GM12891 (cell line): ENCODE data around the gene GRIK4.

ENCODE experiments used
- PAX5 ChIP-seq: IDR thresholded peaks from 2 replicates; pipeline ENCODE4 v1.6.1; 2011; ENCODE audit warnings: low read length, moderate library complexity, mild to moderate bottlenecking; ENCODE audit not compliant: insufficient read depth, severe bottlenecking
- POLR2A ChIP-seq: IDR thresholded peaks from 2 replicates; pipeline ENCODE4 v1.6.1; 2011; ENCODE audit warnings: low read depth, low read length, control low read depth
- POLR2AphosphoS5 ChIP-seq: IDR thresholded peaks from 2 replicates; pipeline ENCODE4 v1.6.1; 2011; ENCODE audit warnings: low read depth, low read length, control low read depth
- POU2F2 ChIP-seq: IDR thresholded peaks from 2 replicates; pipeline ENCODE4 v1.6.1; 2011; ENCODE audit warnings: low read depth, mild to moderate bottlenecking, control low read depth, low read length, moderate library complexity
- SPI1 ChIP-seq: IDR thresholded peaks from 2 replicates; pipeline ENCODE4 v1.6.1; 2011; ENCODE audit warnings: low read depth, low read length, control low read depth
- TAF1 ChIP-seq: IDR thresholded peaks from 2 replicates; pipeline ENCODE4 v1.6.1; 2011; ENCODE audit warnings: low read depth, low read length, control low read depth

DNA sequence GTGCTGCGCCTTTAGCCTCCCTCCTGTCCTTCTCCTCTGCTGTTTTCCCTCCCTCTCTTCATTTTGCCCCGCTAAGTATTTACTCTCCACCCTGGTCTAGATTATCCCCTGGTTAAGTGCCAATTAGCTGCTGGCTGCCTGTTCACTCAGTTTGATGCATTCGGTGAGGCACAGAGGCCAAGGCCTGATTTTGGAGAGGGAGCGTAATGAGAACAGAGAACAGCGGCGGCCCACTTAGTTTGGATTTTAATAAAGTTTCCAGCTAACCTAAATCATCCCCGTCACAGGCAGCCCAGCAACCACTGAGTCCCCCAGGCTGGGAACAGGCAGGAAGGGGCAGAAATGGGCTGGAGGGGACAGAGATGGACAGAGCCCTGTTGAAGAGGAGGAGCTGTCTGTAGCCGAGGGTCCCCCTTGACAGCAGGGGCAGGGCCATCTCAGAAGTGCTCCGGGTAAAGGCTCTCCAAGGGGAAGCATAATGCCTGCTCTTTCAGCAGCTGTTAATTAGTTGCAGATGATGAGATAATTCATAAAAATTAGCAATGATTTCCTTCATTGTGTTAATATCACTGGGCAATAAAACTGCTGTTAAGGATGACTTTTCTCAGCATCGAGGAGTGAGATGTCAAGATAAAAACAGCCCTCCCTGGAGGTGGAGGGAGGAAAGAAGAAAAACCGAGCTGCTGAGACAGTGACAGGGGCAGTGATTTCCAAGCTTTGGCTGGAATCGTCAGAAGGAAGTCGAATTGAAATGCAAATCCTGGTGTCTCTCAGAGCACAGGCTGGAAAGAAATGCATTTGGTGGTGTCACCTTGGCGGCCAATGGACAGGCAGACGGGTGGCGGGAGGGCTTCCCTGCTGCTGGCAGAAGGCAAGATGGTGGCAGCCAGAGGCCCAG is 170.1 kb downstream of the GRIK4 start:
- TF ChIP-seq SPI1 (no peak), POLR2AphosphoS5 (no peak), POLR2A (no peak), TAF1 (no peak), PAX5 (no peak), POU2F2 (no peak)
